K562 (cell line): Measurements from ENCODE around the gene POR. TPM values are rescaled to one million over a fixed set of nuclear protein-coding genes. Genes with fewer than 3 reads are reported as not detected.

Source experiments
- CBX8 ChIP-seq: fragments of 200-600 bp; sonication (generic); IDR thresholded peaks from 2 replicates; pipeline ENCODE4 v1.6.1; 2012; ENCODE audit warnings: borderline replicate concordance, mixed run types, low read depth, mild to moderate bottlenecking, moderate library complexity, mixed read lengths, low read length, control low read depth, inconsistent platforms; ENCODE audit not compliant: poor library complexity, severe bottlenecking; ENCODE audit errors: extremely low read depth
- DIDO1 ChIP-seq: fragments of 450-650 bp; IDR thresholded peaks from 2 replicates; pipeline ENCODE4 v1.6.1; 2016; ENCODE audit warnings: low read depth, missing biosample characterization, missing genetic modification characterization
- EGR1 ChIP-seq: fragments of 450-650 bp; conservative IDR thresholded peaks from 2 replicates; pipeline ENCODE4 v1.6.1; 2017; ENCODE audit warnings: mild to moderate bottlenecking
- HCFC1 ChIP-seq: IDR thresholded peaks from 2 replicates; pipeline ENCODE4 v1.6.1; 2012; ENCODE audit warnings: low read depth, low read length, improper control_type of control experiment
- KDM4B ChIP-seq, 2 experiments: fragments of 450-650 bp in 1 of 2; sonication (generic) in 1 of 2; IDR thresholded peaks; 2 replicates each; pipeline ENCODE4 v1.6.1; 2016 to 2017; ENCODE audit warnings: borderline replicate concordance in 2 of 2, antibody characterized with exemption in 1 of 2, low read depth in 1 of 2, mild to moderate bottlenecking in 1 of 2
- NR1H2 ChIP-seq: sonication (generic); formaldehyde crosslinking; IDR thresholded peaks from 2 replicates; pipeline ENCODE4 v1.4.0; 2020; ENCODE audit warnings: mild to moderate bottlenecking, missing genetic modification reagents
- PHB2 ChIP-seq: fragments of 450-650 bp; IDR thresholded peaks from 2 replicates; pipeline ENCODE4 v1.6.1; 2017; ENCODE audit warnings: low read depth
- PHF21A ChIP-seq: fragments of 450-650 bp; IDR thresholded peaks from 2 replicates; pipeline ENCODE4 v1.6.1; 2017; ENCODE audit warnings: low read depth, borderline replicate concordance
- PTRF ChIP-seq: fragments of 450-650 bp; IDR thresholded peaks from 2 replicates; pipeline ENCODE4 v1.6.1; 2016; ENCODE audit warnings: mild to moderate bottlenecking, missing genetic modification characterization, missing compliant biosample characterization
- RBM14 ChIP-seq: fragments of 200-400 bp; formaldehyde crosslinking; IDR thresholded peaks from 2 replicates; pipeline ENCODE4 v1.6.1; 2018; ENCODE audit warnings: low read depth, mild to moderate bottlenecking, low read length, moderate library complexity, borderline replicate concordance; ENCODE audit not compliant: insufficient read depth
- U2AF1 ChIP-seq: fragments of 200-400 bp; formaldehyde crosslinking; optimal IDR thresholded peaks from 2 replicates; pipeline ENCODE3; 2017; ENCODE audit warnings: mild to moderate bottlenecking, low read depth, low read length, moderate library complexity
- ZNF143 ChIP-seq: sonication (generic); formaldehyde crosslinking; IDR thresholded peaks from 2 replicates; pipeline ENCODE4 v1.9.0; 2022; ENCODE audit warnings: mild to moderate bottlenecking, missing genetic modification reagents
- ZNF184 ChIP-seq: sonication (generic); formaldehyde crosslinking; IDR thresholded peaks from 2 replicates; pipeline ENCODE4 v1.5.0; 2020; ENCODE audit warnings: missing genetic modification reagents
- ZNF23 ChIP-seq: fragments of 250-450 bp; sonication (Bioruptor Pico); IDR thresholded peaks from 2 replicates; pipeline ENCODE4 v1.4.0; 2020; ENCODE audit warnings: mild to moderate bottlenecking
- ZNF239 ChIP-seq: fragments of 250-450 bp; sonication (Bioruptor Pico); IDR thresholded peaks from 2 replicates; pipeline ENCODE4 v1.4.0; 2020; ENCODE audit warnings: mild to moderate bottlenecking
- ZNF347 ChIP-seq: fragments of 450-650 bp; formaldehyde crosslinking; IDR thresholded peaks from 2 replicates; pipeline ENCODE4 v1.4.0; 2020; ENCODE audit warnings: low read depth, mild to moderate bottlenecking, moderate library complexity
- ZNF431 ChIP-seq: sonication (generic); formaldehyde crosslinking; IDR thresholded peaks from 2 replicates; pipeline ENCODE4 v1.8.0; 2022; ENCODE audit warnings: mild to moderate bottlenecking, missing genetic modification reagents
- ZNF551 ChIP-seq: fragments of 250-450 bp; sonication (Bioruptor Pico); IDR thresholded peaks from 2 replicates; pipeline ENCODE4 v1.5.0; 2021; ENCODE audit warnings: mild to moderate bottlenecking, moderate library complexity
- polyA plus RNA-seq, 8 experiments: library from polyadenylated mRNA; depleted of rRNA in 4 of 8; stranded (reverse) in 5 of 8; unstranded in 3 of 8; fragments of >200 nt; fragmentation: Nextera tagmentation in 2 of 8; fragmentation: Illumina TruSeq in 1 of 8; extraction: Ambion mirVana in 2 of 8; extraction: Trizol in 1 of 8; gene quantifications; 2 replicates each; pipeline versions ENCODE4 v1.2.1 to v1.2.3, GENCODE V29; 2011 to 2014; ENCODE audit warnings: inconsistent platforms in 1 of 8, missing spikeins in 1 of 8
- total RNA-seq, 7 experiments: library from RNA; depleted of rRNA in 6 of 7; stranded (reverse); fragments of >200 nt in 6 of 7; fragmentation: Illumina TruSeq in 2 of 7; extraction: Trizol in 2 of 7; gene quantifications; 2 replicates each; pipeline versions ENCODE4 v1.2.1 to v1.2.3, GENCODE V29; 2011 to 2021; ENCODE audit warnings: low replicate concordance in 1 of 7
- TF ChIP-seq, protein P1 (sequence below): fragments of 450-650 bp; IDR thresholded peaks from 2 replicates; pipeline ENCODE4 v1.6.1; 2017; ENCODE audit warnings: antibody characterized with exemption, mild to moderate bottlenecking
- TF ChIP-seq, protein P2 (sequence below): fragments of 250-450 bp; sonication (Bioruptor Pico); IDR thresholded peaks from 2 replicates; pipeline ENCODE4 v1.8.0; 2022; ENCODE audit warnings: moderate library complexity, mild to moderate bottlenecking, inconsistent platforms
- TF ChIP-seq, protein P3 (sequence below), 3 experiments: IDR thresholded peaks in 2 of 3; conservative IDR thresholded peaks in 1 of 3; 2 replicates each; pipeline ENCODE4 v1.5.1; 2011 to 2012; ENCODE audit warnings: low read length in 3 of 3, mild to moderate bottlenecking in 3 of 3, control low read depth in 2 of 3, improper control_type of control experiment in 1 of 3, inconsistent platforms in 1 of 3, low read depth in 1 of 3, mixed read lengths in 1 of 3, moderate library complexity in 1 of 3; ENCODE audit not compliant: insufficient read depth in 2 of 3

POR gene
- total and polyA plus RNA-seq, 9 of the 15 experiments (the other 6 are each of a cell fraction or from before 2014, with no cell fraction given) = 4.7 to 142 (median 40.8) TPM

DNA sequence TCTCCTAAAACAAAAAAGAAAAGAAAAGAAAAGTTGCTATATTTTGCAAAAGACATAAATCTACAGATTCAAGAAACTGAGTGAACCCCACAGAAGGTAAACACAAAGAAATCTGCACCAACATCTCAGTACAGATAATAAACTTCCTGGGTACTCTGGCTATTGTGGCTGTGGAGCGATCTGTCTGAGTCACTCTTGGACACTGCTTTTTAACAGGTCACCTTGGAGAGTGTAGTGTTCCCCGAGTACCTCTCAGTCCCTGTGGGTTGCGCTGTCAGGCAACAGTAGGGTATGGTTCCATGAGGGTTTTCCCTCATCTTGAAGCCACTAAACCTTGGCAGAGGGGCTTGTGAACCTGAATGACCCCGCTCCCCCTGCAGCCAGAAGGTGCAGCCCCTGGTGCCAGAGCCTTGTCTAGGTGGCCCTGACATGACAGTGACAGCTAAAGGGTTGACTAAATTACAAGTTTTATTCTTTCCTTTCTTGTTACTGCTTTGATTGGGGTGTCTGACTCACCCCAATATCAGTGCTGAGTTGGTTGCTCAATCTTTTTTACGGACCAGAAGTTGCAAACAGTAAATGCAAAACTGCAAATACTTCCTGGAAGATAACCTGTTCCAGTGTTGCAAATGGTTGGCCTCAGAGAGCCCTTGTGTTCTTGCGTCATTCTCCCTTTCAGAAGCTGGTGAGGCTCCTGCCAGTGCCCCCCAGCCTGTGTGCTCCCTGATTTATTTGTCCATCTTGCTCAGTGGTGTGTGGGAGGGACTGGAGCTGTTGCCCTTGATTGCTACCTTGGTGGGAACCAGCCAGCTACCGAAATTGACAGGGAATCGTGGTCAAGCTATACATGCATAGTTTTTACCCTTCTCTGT lies 30.6 kb downstream of the POR start (continued):
- TF ChIP-seq, protein P1, sequence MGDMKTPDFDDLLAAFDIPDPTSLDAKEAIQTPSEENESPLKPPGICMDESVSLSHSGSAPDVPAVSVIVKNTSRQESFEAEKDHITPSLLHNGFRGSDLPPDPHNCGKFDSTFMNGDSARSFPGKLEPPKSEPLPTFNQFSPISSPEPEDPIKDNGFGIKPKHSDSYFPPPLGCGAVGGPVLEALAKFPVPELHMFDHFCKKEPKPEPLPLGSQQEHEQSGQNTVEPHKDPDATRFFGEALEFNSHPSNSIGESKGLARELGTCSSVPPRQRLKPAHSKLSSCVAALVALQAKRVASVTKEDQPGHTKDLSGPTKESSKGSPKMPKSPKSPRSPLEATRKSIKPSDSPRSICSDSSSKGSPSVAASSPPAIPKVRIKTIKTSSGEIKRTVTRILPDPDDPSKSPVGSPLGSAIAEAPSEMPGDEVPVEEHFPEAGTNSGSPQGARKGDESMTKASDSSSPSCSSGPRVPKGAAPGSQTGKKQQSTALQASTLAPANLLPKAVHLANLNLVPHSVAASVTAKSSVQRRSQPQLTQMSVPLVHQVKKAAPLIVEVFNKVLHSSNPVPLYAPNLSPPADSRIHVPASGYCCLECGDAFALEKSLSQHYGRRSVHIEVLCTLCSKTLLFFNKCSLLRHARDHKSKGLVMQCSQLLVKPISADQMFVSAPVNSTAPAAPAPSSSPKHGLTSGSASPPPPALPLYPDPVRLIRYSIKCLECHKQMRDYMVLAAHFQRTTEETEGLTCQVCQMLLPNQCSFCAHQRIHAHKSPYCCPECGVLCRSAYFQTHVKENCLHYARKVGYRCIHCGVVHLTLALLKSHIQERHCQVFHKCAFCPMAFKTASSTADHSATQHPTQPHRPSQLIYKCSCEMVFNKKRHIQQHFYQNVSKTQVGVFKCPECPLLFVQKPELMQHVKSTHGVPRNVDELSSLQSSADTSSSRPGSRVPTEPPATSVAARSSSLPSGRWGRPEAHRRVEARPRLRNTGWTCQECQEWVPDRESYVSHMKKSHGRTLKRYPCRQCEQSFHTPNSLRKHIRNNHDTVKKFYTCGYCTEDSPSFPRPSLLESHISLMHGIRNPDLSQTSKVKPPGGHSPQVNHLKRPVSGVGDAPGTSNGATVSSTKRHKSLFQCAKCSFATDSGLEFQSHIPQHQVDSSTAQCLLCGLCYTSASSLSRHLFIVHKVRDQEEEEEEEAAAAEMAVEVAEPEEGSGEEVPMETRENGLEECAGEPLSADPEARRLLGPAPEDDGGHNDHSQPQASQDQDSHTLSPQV = no peak
- TF ChIP-seq HCFC1 (no peak), PHB2 (no peak), KDM4B (IDR thresholded peaks at IDR 0.05; ENCODE audit: borderline replicate concordance in 2 of 2, low read depth in 1 of 2) (no peak), ZNF23 (CRISPR knock-in tag) (no peak), ZNF184 (CRISPR knock-in tag) (no peak), ZNF143 (CRISPR knock-in tag) (no peak), DIDO1 (no peak), U2AF1 (no peak), PHF21A (no peak), CBX8 (no peak), EGR1 (no peak), PTRF (tag) (no peak), ZNF347 (CRISPR knock-in tag) (no peak), RBM14 (no peak), ZNF239 (no peak), ZNF431 (CRISPR knock-in tag) (no peak), NR1H2 (CRISPR knock-in tag) (no peak), ZNF551 (CRISPR knock-in tag) (no peak)
- TF ChIP-seq, protein P2, sequence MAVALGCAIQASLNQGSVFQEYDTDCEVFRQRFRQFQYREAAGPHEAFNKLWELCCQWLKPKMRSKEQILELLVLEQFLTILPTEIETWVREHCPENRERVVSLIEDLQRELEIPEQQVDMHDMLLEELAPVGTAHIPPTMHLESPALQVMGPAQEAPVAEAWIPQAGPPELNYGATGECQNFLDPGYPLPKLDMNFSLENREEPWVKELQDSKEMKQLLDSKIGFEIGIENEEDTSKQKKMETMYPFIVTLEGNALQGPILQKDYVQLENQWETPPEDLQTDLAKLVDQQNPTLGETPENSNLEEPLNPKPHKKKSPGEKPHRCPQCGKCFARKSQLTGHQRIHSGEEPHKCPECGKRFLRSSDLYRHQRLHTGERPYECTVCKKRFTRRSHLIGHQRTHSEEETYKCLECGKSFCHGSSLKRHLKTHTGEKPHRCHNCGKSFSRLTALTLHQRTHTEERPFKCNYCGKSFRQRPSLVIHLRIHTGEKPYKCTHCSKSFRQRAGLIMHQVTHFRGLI = no peak
- TF ChIP-seq, protein P3, sequence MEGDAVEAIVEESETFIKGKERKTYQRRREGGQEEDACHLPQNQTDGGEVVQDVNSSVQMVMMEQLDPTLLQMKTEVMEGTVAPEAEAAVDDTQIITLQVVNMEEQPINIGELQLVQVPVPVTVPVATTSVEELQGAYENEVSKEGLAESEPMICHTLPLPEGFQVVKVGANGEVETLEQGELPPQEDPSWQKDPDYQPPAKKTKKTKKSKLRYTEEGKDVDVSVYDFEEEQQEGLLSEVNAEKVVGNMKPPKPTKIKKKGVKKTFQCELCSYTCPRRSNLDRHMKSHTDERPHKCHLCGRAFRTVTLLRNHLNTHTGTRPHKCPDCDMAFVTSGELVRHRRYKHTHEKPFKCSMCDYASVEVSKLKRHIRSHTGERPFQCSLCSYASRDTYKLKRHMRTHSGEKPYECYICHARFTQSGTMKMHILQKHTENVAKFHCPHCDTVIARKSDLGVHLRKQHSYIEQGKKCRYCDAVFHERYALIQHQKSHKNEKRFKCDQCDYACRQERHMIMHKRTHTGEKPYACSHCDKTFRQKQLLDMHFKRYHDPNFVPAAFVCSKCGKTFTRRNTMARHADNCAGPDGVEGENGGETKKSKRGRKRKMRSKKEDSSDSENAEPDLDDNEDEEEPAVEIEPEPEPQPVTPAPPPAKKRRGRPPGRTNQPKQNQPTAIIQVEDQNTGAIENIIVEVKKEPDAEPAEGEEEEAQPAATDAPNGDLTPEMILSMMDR (IDR thresholded peaks at IDR 0.05 in 2 of 3, conservative IDR thresholded peaks at IDR 0.05 in 1 of 3; ENCODE audit: insufficient read depth in 2 of 3, low read depth in 1 of 3, low read length in 3 of 3) = peak; percentile 38 to 47 (median 42); a peak in 5 of 6 replicates
